Kidney epithelial cell (primary cell): ENCODE measurements around the gene TAAR5. TPM values are rescaled to one million over a fixed set of nuclear protein-coding genes. Genes with fewer than 3 reads are reported as not detected.

Experiments used
- DNase-seq: peaks from one replicate; pipeline ENCODE4 v3.0.0-alpha.2; 2010; ENCODE audit warnings: low read depth
- H3K27me3 ChIP-seq: 2 replicates; pipeline ENCODE4 v1.6.0; 2011; ENCODE audit warnings: low read length; ENCODE audit not compliant: control insufficient read depth, insufficient read depth
- H3K36me3 ChIP-seq: 2 replicates; pipeline ENCODE4 v1.5.1; 2011; ENCODE audit warnings: low read length; ENCODE audit not compliant: control insufficient read depth, insufficient read depth
- H3K4me3 ChIP-seq: 2 replicates; pipeline ENCODE4 v1.5.1; 2011; ENCODE audit warnings: low read depth, mild to moderate bottlenecking, control low read depth, low read length
- total RNA-seq: library from RNA; depleted of rRNA; stranded (reverse); fragments of >200 nt; gene quantifications from 2 replicates; pipeline ENCODE4 v1.2.3, GENCODE V29; 2015
- TF ChIP-seq, protein P1 (sequence below): IDR thresholded peaks from 2 replicates; pipeline ENCODE4 v1.5.1; 2011; ENCODE audit warnings: mild to moderate bottlenecking, moderate library complexity, low read length, control low read depth, inconsistent platforms; ENCODE audit not compliant: insufficient read depth, poor library complexity, severe bottlenecking

Gene TAAR5
- total RNA-seq, 1 donor from 2014 or later: not detected

GRCh38 chr6:132623106-132623845 lies 33.7 kb upstream of the TAAR5 start:
- Histone ChIP-seq H3K27me3 (no peaks in the 10 kb centered on the region), H3K36me3 (no peaks in the 10 kb centered on the region), H3K4me3 (no peak overlapping the region)
- TF ChIP-seq, protein P1, sequence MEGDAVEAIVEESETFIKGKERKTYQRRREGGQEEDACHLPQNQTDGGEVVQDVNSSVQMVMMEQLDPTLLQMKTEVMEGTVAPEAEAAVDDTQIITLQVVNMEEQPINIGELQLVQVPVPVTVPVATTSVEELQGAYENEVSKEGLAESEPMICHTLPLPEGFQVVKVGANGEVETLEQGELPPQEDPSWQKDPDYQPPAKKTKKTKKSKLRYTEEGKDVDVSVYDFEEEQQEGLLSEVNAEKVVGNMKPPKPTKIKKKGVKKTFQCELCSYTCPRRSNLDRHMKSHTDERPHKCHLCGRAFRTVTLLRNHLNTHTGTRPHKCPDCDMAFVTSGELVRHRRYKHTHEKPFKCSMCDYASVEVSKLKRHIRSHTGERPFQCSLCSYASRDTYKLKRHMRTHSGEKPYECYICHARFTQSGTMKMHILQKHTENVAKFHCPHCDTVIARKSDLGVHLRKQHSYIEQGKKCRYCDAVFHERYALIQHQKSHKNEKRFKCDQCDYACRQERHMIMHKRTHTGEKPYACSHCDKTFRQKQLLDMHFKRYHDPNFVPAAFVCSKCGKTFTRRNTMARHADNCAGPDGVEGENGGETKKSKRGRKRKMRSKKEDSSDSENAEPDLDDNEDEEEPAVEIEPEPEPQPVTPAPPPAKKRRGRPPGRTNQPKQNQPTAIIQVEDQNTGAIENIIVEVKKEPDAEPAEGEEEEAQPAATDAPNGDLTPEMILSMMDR: no peak
- no peak for DNase-seq

DNA sequence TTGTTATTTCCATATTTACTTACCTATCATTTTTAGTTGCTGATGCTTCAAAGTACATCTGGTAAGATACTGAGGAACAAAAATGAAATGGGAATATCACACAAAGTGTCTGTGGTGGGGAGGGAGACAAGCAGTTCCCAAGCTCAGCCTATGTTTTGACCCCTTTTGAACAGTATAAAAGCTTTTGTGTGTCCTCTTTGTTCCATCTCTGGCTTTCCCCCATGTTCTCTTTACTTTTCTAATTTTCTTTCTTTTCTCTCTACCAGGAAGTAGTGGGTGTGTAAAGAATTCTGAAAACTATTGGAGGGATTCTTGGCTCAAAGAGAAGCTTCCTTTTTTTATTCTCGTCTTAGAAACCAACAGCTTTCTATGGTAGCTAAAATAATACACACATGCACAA lies 27.1 kb upstream of the TAAR5 start:
- no peak for DNase-seq
- Histone ChIP-seq H3K36me3 (no peaks in the 10 kb centered on the region), H3K27me3 (no peaks in the 10 kb centered on the region), H3K4me3 (no peak overlapping the region)
- TF ChIP-seq, protein P1: no peak

DNA sequence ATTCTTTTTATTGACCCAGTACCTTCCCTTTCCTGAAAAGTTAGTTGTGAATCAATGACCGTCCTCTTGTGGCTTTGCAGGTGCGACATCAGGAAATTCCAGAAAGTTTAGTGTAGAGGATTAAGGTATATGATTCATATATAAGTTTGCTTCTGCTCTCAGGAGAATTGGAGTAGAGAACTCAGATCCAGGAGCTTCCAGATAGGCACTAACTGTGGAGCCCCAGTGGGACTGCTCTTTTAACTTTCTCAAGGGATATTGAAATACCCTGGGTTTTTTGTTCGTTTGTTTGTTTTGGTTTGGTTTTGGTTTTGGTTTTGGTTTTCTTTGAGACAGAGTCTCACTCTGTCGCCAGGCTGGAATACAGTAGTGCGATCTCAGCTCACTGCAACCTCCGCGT lies 25.0 kb upstream of the TAAR5 start:
- TF ChIP-seq, protein P1: no peak
- DNase-seq: no peak
- no peak overlapping the region for H3K4me3 ChIP-seq
- H3K36me3 ChIP-seq: no peaks in the 10 kb centered on the region
- H3K27me3 ChIP-seq: no peaks in the 10 kb centered on the region

DNA sequence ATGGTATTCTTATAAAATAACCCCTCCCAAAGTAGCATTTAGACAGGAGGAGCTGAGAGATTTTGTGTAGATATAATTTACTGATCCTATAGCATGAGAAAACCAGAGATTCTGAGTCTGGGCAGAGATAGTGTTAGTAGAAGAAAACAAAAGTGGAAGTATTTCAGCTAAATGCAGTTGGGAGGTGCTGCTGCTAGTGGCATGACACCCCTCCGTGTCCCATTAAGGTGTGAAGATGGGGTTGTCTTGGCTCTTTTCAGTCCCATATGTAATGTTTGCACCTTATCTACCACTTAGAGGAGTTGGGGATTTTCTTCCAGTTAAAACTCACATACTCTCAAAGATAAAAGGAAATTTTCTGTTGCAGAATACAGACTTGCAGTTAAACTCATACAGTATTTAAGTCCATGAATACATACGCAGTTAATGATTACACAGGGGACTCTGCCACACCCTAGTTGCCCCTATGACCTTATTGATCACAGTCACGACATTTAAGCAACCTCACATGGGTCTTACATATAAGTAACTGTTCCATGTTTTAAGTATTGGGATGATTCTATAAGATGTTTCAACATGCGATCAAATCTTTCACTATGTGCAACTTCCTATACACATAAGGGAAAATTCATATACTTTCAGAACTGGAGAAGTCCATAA lies 23.0 kb upstream of the TAAR5 start:
- H3K27me3 ChIP-seq: no peaks in the 10 kb centered on the region
- H3K36me3 ChIP-seq: no peaks in the 10 kb centered on the region
- DNase-seq: no peak
- TF ChIP-seq, protein P1: no peak
- no peak overlapping the region for H3K4me3 ChIP-seq

- Histone ChIP-seq H3K27me3 (no peaks in the 10 kb centered on the region), H3K4me3 (no peak overlapping the region), H3K36me3 (no peaks in the 10 kb centered on the region)
- TF ChIP-seq, protein P1: no peak
- no peak for DNase-seq
These were observed 22.1 kb upstream of the TAAR5 start for GRCh38 chr6:132611616-132612015.
